Measurements from ENCODE around the gene TELO2.

- TF ChIP-seq CTCF (IDR thresholded peaks at IDR 0.05; ENCODE audit: low read depth, low read length) (no peak), EZH2phosphoT487 (IDR thresholded peaks at IDR 0.05; ENCODE audit: low read depth) (no peak)
These were observed 56.9 kb downstream of the TELO2 start for GRCh38 chr16:1550069-1550468.
